Stomach (tissue), 4 donors: ENCODE measurements around the gene SPRR2G.

Experiments used
- CTCF ChIP-seq, 7 experiments: fragments of 450-650 bp in 4 of 7; fragments of 200-600 bp in 3 of 7; sonication (generic) in 3 of 7; IDR thresholded peaks; one replicate each; pipeline ENCODE4 v1.5.1; 2016 to 2019; ENCODE audit warnings: antibody characterized with exemption in 7 of 7, control low read depth in 2 of 7, mild to moderate bottlenecking in 1 of 7
- POLR2A ChIP-seq, 4 donors: fragments of 450-650 bp; IDR thresholded peaks; one replicate each; pipeline ENCODE4 v1.6.1; 2016; ENCODE audit warnings: antibody characterized with exemption in 4 of 4, control low read depth in 2 of 4, mild to moderate bottlenecking in 1 of 4, moderate library complexity in 1 of 4
- POLR2AphosphoS5 ChIP-seq, 3 donors: sonication (generic); formaldehyde crosslinking; IDR thresholded peaks; one replicate each; pipeline ENCODE4 v1.6.1; 2016; ENCODE audit warnings: antibody characterized with exemption in 3 of 3

- TF ChIP-seq CTCF (IDR thresholded peaks at IDR 0.05) (no peak), POLR2AphosphoS5 (IDR thresholded peaks at IDR 0.05) (no peak), POLR2A (IDR thresholded peaks at IDR 0.05) (no peak)
Measured at GRCh38 chr1:153180556-153180955, 29.9 kb upstream of the SPRR2G start.
